K562 (cell line): Measurements from ENCODE around the gene OR2H2. TPM values are rescaled to one million over a fixed set of nuclear protein-coding genes. Genes with fewer than 3 reads are reported as not detected.
A peak's percentile ranks its signal among the peaks of the same experiment; 100 is the strongest.

ENCODE experiments used
- ATAC-seq: fragments of 200-7000 bp; cut with Tn5 transposase; 3 replicates; pipeline ENCODE4 v1.9.1; 2020; ENCODE audit warnings: moderate library complexity
- BruUV-seq: library from RNA; stranded (reverse); fragments of 400-500 nt; replicated peaks from 2 replicates; lab custom pipeline; 2021; lab: Mats Ljungman, UMichigan
- CTCF ChIA-PET: fragments of 300-600 bp; formaldehyde crosslinking; extraction: SDS; loops from one replicate; lab custom pipeline; 2021; ENCODE audit warnings: low intra/inter-chr PET ratio; lab: Yijun Ruan, JAX
- POLR2A ChIA-PET: fragments of 300-600, 350-650 bp; sonication (Branson Sonifier 250); formaldehyde crosslinking; extraction: SDS; loops from one replicate; lab custom pipeline; 2021; ENCODE audit warnings: antibody characterized with exemption, inconsistent platforms; lab: Yijun Ruan, JAX
- DNase-seq, 4 experiments: peaks; one replicate each; pipeline versions ENCODE4 v3.0.0 to v3.0.0-alpha.2; 2011 to 2018; ENCODE audit warnings: low spot score in 3 of 4, mixed read lengths in 3 of 4; ENCODE audit errors: extremely low read depth in 1 of 4
- FAIRE-seq: peaks from 2 replicates; lab custom pipeline; 2011; peaks lifted over from hg19 to GRCh38; lab: Jason Lieb, UNC
- H2AFZ ChIP-seq: 2 replicates; pipeline ENCODE4 v1.6.0; 2011; ENCODE audit warnings: low read depth, low read length, control low read depth, inconsistent platforms
- H3K27ac ChIP-seq: fragments of 200-600 bp; 3 replicates; pipeline ENCODE4 v1.8.0; 2011; ENCODE audit warnings: low read depth, mild to moderate bottlenecking, control low read depth, inconsistent platforms, low read length, moderate library complexity, mixed read lengths; ENCODE audit errors: extremely low read depth
- H3K27me3 ChIP-seq, 2 experiments: fragments of 300-600 bp in 1 of 2; 2 replicates in 1 of 2; 3 replicates in 1 of 2; pipeline versions ENCODE4 v1.6.0 to v1.8.0; 2011; ENCODE audit warnings: inconsistent platforms in 2 of 2, low read length in 2 of 2, mild to moderate bottlenecking in 1 of 2, mixed read lengths in 1 of 2, moderate library complexity in 1 of 2; ENCODE audit not compliant: control insufficient read depth in 2 of 2, insufficient read depth in 2 of 2
- H3K36me3 ChIP-seq: fragments of 300-600 bp; 3 replicates; pipeline ENCODE4 v1.8.0; 2011; ENCODE audit warnings: mild to moderate bottlenecking, low read length, inconsistent platforms; ENCODE audit not compliant: control insufficient read depth, insufficient read depth
- H3K4me1 ChIP-seq, 2 experiments: fragments of 200-600 bp in 1 of 2; replicated peaks in 1 of 2; 2 replicates in 1 of 2; 3 replicates in 1 of 2; pipeline versions ENCODE4 v1.5.1 to v1.8.0; 2011; ENCODE audit warnings: inconsistent platforms in 2 of 2, low read length in 2 of 2, mild to moderate bottlenecking in 1 of 2, mixed read lengths in 1 of 2, moderate library complexity in 1 of 2; ENCODE audit not compliant: control insufficient read depth in 2 of 2, insufficient read depth in 2 of 2
- H3K4me2 ChIP-seq: 2 replicates; pipeline ENCODE4 v1.6.1; 2011; ENCODE audit warnings: low read length, control low read depth, inconsistent platforms, mixed read lengths; ENCODE audit not compliant: insufficient read depth
- H3K4me3 ChIP-seq: fragments of 200-600 bp; sonication (generic), shearing (Covaris generic); 2 replicates; pipeline ENCODE4 v1.5.1; 2016; ENCODE audit warnings: control low read depth, inconsistent platforms
- H3K79me2 ChIP-seq: fragments of 200-600 bp; 3 replicates; pipeline ENCODE4 v1.8.0; 2011; ENCODE audit warnings: low read length, inconsistent platforms; ENCODE audit not compliant: control insufficient read depth, insufficient read depth
- H3K9ac ChIP-seq, 2 experiments: 2 replicates each; pipeline versions ENCODE4 v1.6.0 to v1.6.1; 2011; ENCODE audit warnings: low read depth in 2 of 2, low read length in 2 of 2, control low read depth in 1 of 2, inconsistent platforms in 1 of 2, mild to moderate bottlenecking in 1 of 2, mixed read lengths in 1 of 2; ENCODE audit not compliant: insufficient read depth in 1 of 2
- H3K9me1 ChIP-seq: one replicate; pipeline ENCODE4 v1.6.0; 2011; ENCODE audit warnings: inconsistent platforms, mild to moderate bottlenecking, low read length, moderate library complexity; ENCODE audit not compliant: control insufficient read depth, insufficient read depth
- H3K9me3 ChIP-seq: replicated peaks from 2 replicates; pipeline ENCODE4 v1.5.1; 2011; ENCODE audit warnings: low read depth, low read length, inconsistent platforms; ENCODE audit not compliant: control insufficient read depth, insufficient read depth
- H4K20me1 ChIP-seq: replicated peaks from 2 replicates; pipeline ENCODE4 v1.6.1; 2011; ENCODE audit warnings: low read length, inconsistent platforms, mixed read lengths; ENCODE audit not compliant: control insufficient read depth, insufficient read depth
- BMI1 ChIP-seq: fragments of 150-350 bp; IDR thresholded peaks from 2 replicates; pipeline ENCODE4 v1.6.1; 2014; ENCODE audit warnings: low read length
- CBX3 ChIP-seq, 2 experiments: IDR thresholded peaks; 1 replicate in 1 of 2; 2 replicates in 1 of 2; pipeline ENCODE4 v1.6.1; 2012; ENCODE audit warnings: inconsistent platforms in 2 of 2, low read length in 2 of 2, borderline replicate concordance in 1 of 2, control low read depth in 1 of 2
- CHCHD3 ChIP-seq: fragments of 250-450 bp; sonication (Bioruptor Pico); IDR thresholded peaks from 2 replicates; pipeline ENCODE4 v2.1.2; 2022; ENCODE audit warnings: mild to moderate bottlenecking
- CREB1 ChIP-seq, 2 experiments: sonication (generic) in 1 of 2; formaldehyde crosslinking in 1 of 2; IDR thresholded peaks; 2 replicates each; pipeline versions ENCODE4 v1.6.1 to v1.8.0; 2012 to 2022; ENCODE audit warnings: inconsistent platforms in 1 of 2, mild to moderate bottlenecking in 1 of 2, missing genetic modification reagents in 1 of 2, moderate library complexity in 1 of 2
- HOXB6 ChIP-seq: fragments of 250-450 bp; sonication (Bioruptor Pico); IDR thresholded peaks from 2 replicates; pipeline ENCODE4 v1.5.1; 2022; ENCODE audit warnings: mild to moderate bottlenecking, borderline replicate concordance
- LCOR ChIP-seq: sonication (generic); formaldehyde crosslinking; IDR thresholded peaks from 2 replicates; pipeline ENCODE4 v1.8.0; 2022; ENCODE audit warnings: mild to moderate bottlenecking, missing genetic modification reagents
- MAFG ChIP-seq: fragments of 450-650 bp; conservative IDR thresholded peaks from 2 replicates; pipeline ENCODE4 v1.6.1; 2016; ENCODE audit warnings: missing genetic modification characterization, missing compliant biosample characterization
- NR2C1 ChIP-seq, 2 experiments: fragments of 450-650 bp; IDR thresholded peaks; 2 replicates each; pipeline ENCODE4 v1.6.1; 2017; ENCODE audit warnings: mild to moderate bottlenecking in 2 of 2, antibody characterized with exemption in 1 of 2, inconsistent platforms in 1 of 2, missing compliant biosample characterization in 1 of 2, missing genetic modification characterization in 1 of 2
- RCOR1 ChIP-seq, 2 experiments: IDR thresholded peaks; 2 replicates each; pipeline ENCODE4 v1.6.1; 2012; ENCODE audit warnings: low read depth in 2 of 2, low read length in 2 of 2, borderline replicate concordance in 1 of 2, improper control_type of control experiment in 1 of 2
- SMAD1 ChIP-seq: fragments of 150-350 bp; IDR thresholded peaks from 2 replicates; pipeline ENCODE4 v1.6.1; 2014; ENCODE audit warnings: low read length, low read depth; ENCODE audit not compliant: partially characterized antibody
- SMC3 ChIP-seq: conservative IDR thresholded peaks from 2 replicates; pipeline ENCODE4 v1.6.1; 2011; ENCODE audit warnings: low read depth, low read length, improper control_type of control experiment; ENCODE audit not compliant: insufficient read depth
- TEAD1 ChIP-seq, 2 experiments: fragments of 450-650 bp in 1 of 2; sonication (generic) in 1 of 2; formaldehyde crosslinking; IDR thresholded peaks; 2 replicates each; pipeline versions ENCODE4 v1.4.0 to v1.8.0; 2020 to 2022; ENCODE audit warnings: mild to moderate bottlenecking in 2 of 2, missing genetic modification reagents in 1 of 2
- XRCC5 ChIP-seq: fragments of 200-400 bp; formaldehyde crosslinking; IDR thresholded peaks from 2 replicates; pipeline ENCODE4 v1.6.1; 2017; ENCODE audit warnings: low read depth, mild to moderate bottlenecking, low read length
- ZKSCAN3 ChIP-seq: fragments of 250-450 bp; sonication (Bioruptor Pico); IDR thresholded peaks from 2 replicates; pipeline ENCODE4 v1.4.0; 2020
- ZNF253 ChIP-seq: fragments of 250-450 bp; sonication (Bioruptor Pico); conservative IDR thresholded peaks from 2 replicates; pipeline ENCODE4 v1.6.1; 2021; ENCODE audit warnings: mild to moderate bottlenecking
- ZNF263 ChIP-seq: sonication (generic); formaldehyde crosslinking; IDR thresholded peaks from 2 replicates; pipeline ENCODE4 v1.8.0; 2022; ENCODE audit warnings: mild to moderate bottlenecking, missing genetic modification reagents, borderline replicate concordance
- ZNF316 ChIP-seq: fragments of 450-650 bp; IDR thresholded peaks from 2 replicates; pipeline ENCODE4 v1.6.1; 2016
- ZNF384 ChIP-seq: IDR thresholded peaks from 2 replicates; pipeline ENCODE4 v1.6.1; 2012; ENCODE audit warnings: low read depth, low read length, improper control_type of control experiment
- ZNF551 ChIP-seq: fragments of 250-450 bp; sonication (Bioruptor Pico); IDR thresholded peaks from 2 replicates; pipeline ENCODE4 v1.5.0; 2021; ENCODE audit warnings: mild to moderate bottlenecking, moderate library complexity
- ZNF561 ChIP-seq: fragments of 450-650 bp; formaldehyde crosslinking; conservative IDR thresholded peaks from 2 replicates; pipeline ENCODE4 v1.4.0; 2020; ENCODE audit warnings: mild to moderate bottlenecking, moderate library complexity
- ZNF785 ChIP-seq: fragments of 250-450 bp; sonication (Bioruptor Pico); IDR thresholded peaks from 2 replicates; pipeline ENCODE4 v1.4.0; 2020; ENCODE audit warnings: mild to moderate bottlenecking
- WGBS: fragments of 100-300 bp; shearing (Covaris generic); methylation state at CpG from one replicate; pipeline ENCODE4 v1.1.6; 2016; ENCODE audit warnings: low coverage, mixed read lengths; ENCODE audit not compliant: insufficient coverage; ENCODE audit errors: missing lambda C conversion rate; 5-methylcytosine and 5-hydroxymethylcytosine counted together
- in situ Hi-C: fragments of 300-500 bp; cut with MboI; formaldehyde crosslinking; loops from 4 replicates; pipeline ENCODE4 v1.15.0; 2018; ENCODE audit warnings: inconsistent platforms, mixed read lengths
- intact Hi-C: fragments of 100-400 bp; cut with micrococcal nuclease; formaldehyde crosslinking; loops from 2 replicates; pipeline ENCODE4 v1.14.2; 2022
- polyA plus RNA-seq, 8 experiments: library from polyadenylated mRNA; depleted of rRNA in 4 of 8; stranded (reverse) in 5 of 8; unstranded in 3 of 8; fragments of >200 nt; fragmentation: Nextera tagmentation in 2 of 8; fragmentation: Illumina TruSeq in 1 of 8; extraction: Ambion mirVana in 2 of 8; extraction: Trizol in 1 of 8; gene quantifications; 2 replicates each; pipeline versions ENCODE4 v1.2.1 to v1.2.3, GENCODE V29; 2011 to 2014; ENCODE audit warnings: inconsistent platforms in 1 of 8, missing spikeins in 1 of 8
- total RNA-seq, 7 experiments: library from RNA; depleted of rRNA in 6 of 7; stranded (reverse); fragments of >200 nt in 6 of 7; fragmentation: Illumina TruSeq in 2 of 7; extraction: Trizol in 2 of 7; gene quantifications; 2 replicates each; pipeline versions ENCODE4 v1.2.1 to v1.2.3, GENCODE V29; 2011 to 2021; ENCODE audit warnings: low replicate concordance in 1 of 7
- TF ChIP-seq, protein P1 (sequence below), 2 experiments: fragments of 250-450 bp in 1 of 2; fragments of 450-650 bp in 1 of 2; sonication (Bioruptor Pico) in 1 of 2; IDR thresholded peaks; 2 replicates each; pipeline versions ENCODE4 v1.6.1 to v1.8.0; 2016 to 2021; ENCODE audit warnings: mild to moderate bottlenecking in 2 of 2, moderate library complexity in 2 of 2, missing compliant biosample characterization in 1 of 2, missing genetic modification characterization in 1 of 2

The OR2H2 gene
- total and polyA plus RNA-seq, 9 of the 15 experiments (the other 6 are each of a cell fraction or from before 2014, with no cell fraction given) = not detected

DNA sequence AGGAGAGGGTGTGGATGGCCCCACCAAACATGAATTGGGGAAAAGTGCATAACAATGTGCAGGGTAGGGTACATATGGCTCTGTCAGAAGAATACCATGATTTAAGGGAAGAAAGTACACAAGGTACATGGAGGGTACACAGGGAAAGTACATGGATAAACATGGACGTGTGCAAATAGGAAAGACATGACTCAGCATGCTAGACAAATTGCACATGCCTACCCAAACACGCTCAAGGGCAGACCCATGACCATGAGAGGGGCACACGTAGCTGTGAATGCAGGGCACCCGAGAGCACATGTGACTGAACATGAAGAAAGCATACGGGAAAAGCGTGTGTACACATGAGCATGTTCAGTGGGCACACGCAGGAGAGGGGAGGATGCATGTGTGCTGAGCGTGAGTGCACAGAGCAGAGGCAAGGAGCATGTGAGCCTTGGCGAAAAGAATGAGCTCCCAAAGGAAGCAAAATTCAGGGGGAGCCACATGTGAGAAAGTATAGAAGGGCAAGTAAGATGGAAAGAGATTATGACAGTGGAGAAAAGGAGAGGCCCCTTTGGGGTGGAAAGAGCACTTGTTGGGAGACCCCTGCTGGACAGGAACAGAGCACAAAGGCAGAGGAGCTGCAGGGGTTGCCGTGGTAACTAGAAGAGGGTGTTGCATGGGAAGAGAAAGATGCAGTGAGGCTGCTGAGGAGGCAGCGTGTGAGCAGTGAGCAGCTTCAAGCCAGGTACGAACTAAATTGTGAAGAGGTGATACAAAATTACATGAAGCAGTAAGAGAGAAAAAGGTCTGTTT, 17.8 kb downstream of the OR2H2 start:
- Histone ChIP-seq H3K9me1 (peaks cover 8% of the 10 kb centered on the region), H3K79me2 (no peaks in the 10 kb centered on the region), H3K4me3 (no peak overlapping the region), H3K4me1 (peaks cover 0 to 3% of the 10 kb centered on the region in 2 experiments; a peak in 3 of 5 replicates), H3K27ac (no peak overlapping the region; the same call in 2 of the 3 replicates), H3K27me3 (no peaks in the 10 kb centered on the region), H3K9ac (no peak overlapping the region), H3K9me3 (no peaks in the 10 kb centered on the region), H3K4me2 (no peak overlapping the region), H4K20me1 (peaks cover 13% of the 10 kb centered on the region), H2AFZ (no peak overlapping the region), H3K36me3 (peaks cover 68% of the 10 kb centered on the region)
- ATAC-seq (peak; percentile 89), DNase-seq (peak; percentile 74 to 84 (median 78)), FAIRE-seq (peak; percentile 86)
- BruUV-seq = TSS peak; percentile 9
- WGBS = 82% methylated on average over 12 of the region's 12 CpGs
- CTCF ChIA-PET = no interaction called here
- in situ Hi-C loops = loop anchor here (10.0 kb wide), 1 partner anchor 908 kb away; no protein-coding TSS in a partner anchor
- POLR2A ChIA-PET = interaction anchor here (0.6 to 1.7 kb wide), 4 partner anchors 10 to 23 kb away, joined by 3 to 7 read pairs (median 4); no protein-coding TSS in a partner anchor
- intact Hi-C loops = no loop called here
- TF ChIP-seq ZNF561 (CRISPR knock-in tag) (no peak), ZNF785 (CRISPR knock-in tag) (no peak), MAFG (tag) (peak; percentile 59), HOXB6 (no peak), CBX3 (IDR thresholded peaks at IDR 0.05; ENCODE audit: borderline replicate concordance in 1 of 2, low read length in 2 of 2) (no peak), ZNF551 (CRISPR knock-in tag) (no peak), ZKSCAN3 (no peak), XRCC5 (no peak), BMI1 (peak; percentile 61; the same call in 1 of the 2 replicates), CREB1 (IDR thresholded peaks at IDR 0.05) (no peak), CREB1 (CRISPR knock-in tag; IDR thresholded peaks at IDR 0.05) (no peak), RCOR1 (IDR thresholded peaks at IDR 0.05; ENCODE audit: borderline replicate concordance in 1 of 2, low read depth in 2 of 2, low read length in 2 of 2) (peak in 1 of 2 experiments; percentile 80; a peak in 2 of 4 replicates), ZNF263 (CRISPR knock-in tag) (no peak), NR2C1 (IDR thresholded peaks at IDR 0.05) (no peak), NR2C1 (tag; IDR thresholded peaks at IDR 0.05) (no peak), ZNF384 (no peak), SMC3 (peak; percentile 21; the same call in 1 of the 2 replicates), SMAD1 (no peak), ZNF316 (peak; percentile 79), ZNF253 (CRISPR knock-in tag) (no peak), LCOR (no peak), CHCHD3 (no peak), TEAD1 (CRISPR knock-in tag; IDR thresholded peaks at IDR 0.05) (no peak)
- TF ChIP-seq, protein P1, sequence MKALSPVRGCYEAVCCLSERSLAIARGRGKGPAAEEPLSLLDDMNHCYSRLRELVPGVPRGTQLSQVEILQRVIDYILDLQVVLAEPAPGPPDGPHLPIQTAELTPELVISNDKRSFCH (CRISPR knock-in tag; IDR thresholded peaks at IDR 0.05) = no peak
- TF ChIP-seq, protein P1 (tag; IDR thresholded peaks at IDR 0.05) = no peak
